Esophagus squamous epithelium (tissue), 4 donors: Measurements from ENCODE around the gene MAFF.

ENCODE experiments used
- CTCF ChIP-seq, 6 experiments: fragments of 450-650 bp in 4 of 6; fragments of 200-600 bp in 2 of 6; sonication (generic) in 2 of 6; IDR thresholded peaks; one replicate each; pipeline ENCODE4 v1.5.1; 2016 to 2019; ENCODE audit warnings: antibody characterized with exemption in 6 of 6, mild to moderate bottlenecking in 4 of 6, moderate library complexity in 4 of 6
- POLR2A ChIP-seq, 4 donors: fragments of 450-650 bp; IDR thresholded peaks; one replicate each; pipeline ENCODE4 v1.6.1; 2017; ENCODE audit warnings: antibody characterized with exemption in 4 of 4, mild to moderate bottlenecking in 4 of 4, moderate library complexity in 3 of 4

GRCh38 chr22:38163844-38164550, 37.8 kb upstream of the MAFF start:
- TF ChIP-seq CTCF (IDR thresholded peaks at IDR 0.05): no peak
- no peak for TF ChIP-seq POLR2A (IDR thresholded peaks at IDR 0.05)
